A673 (cell line): ENCODE data around the gene SGSM2.

ENCODE experiments used
- EZH2 ChIP-seq: fragments of 200-600 bp; sonication (generic); IDR thresholded peaks from 2 replicates; pipeline ENCODE4 v1.6.1; 2017; ENCODE audit warnings: borderline replicate concordance, low read depth, mild to moderate bottlenecking, mixed read lengths, antibody characterized with exemption, low read length; ENCODE audit not compliant: poor library complexity, severe bottlenecking
- TF ChIP-seq, protein P1 (sequence below): fragments of 300-800, 200-600 bp; sonication (generic); conservative IDR thresholded peaks from 2 replicates; pipeline ENCODE4 v1.5.1; 2017; ENCODE audit warnings: low read depth, mild to moderate bottlenecking, antibody characterized with exemption, low read length, moderate library complexity, mixed read lengths

DNA sequence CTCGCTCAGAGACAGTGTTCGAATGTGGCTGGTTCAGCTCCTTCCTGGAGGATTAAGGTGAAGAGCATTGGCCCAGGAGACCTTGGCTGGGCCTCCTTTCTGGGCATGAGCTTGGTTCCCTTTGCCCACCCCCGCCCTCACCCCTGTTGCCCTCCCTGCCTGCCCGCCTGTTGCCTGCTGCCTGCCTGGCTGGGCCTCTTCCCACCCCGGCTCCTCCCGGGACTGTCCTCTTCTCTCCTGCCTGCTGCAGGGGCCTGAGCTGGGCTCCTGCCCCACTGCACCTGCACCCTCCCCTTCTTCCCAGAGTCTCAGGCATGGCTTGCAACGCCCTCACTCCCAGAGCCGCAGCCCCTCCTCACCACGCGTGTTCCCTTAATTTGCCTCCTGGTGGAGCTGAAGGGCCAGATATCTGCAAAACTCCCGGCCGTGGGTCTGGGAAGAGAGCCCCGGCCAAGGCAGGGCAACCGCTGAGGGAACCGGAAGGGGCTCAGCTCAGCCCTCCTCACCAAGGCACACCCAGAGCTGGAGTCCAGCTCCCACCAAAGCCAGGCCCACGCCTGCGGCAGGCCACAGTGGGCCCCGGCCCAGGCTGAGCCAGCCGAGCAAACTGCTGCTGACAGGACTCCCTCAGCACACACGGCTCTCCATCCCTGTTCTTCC lies 32.4 kb downstream of the SGSM2 start:
- TF ChIP-seq, protein P1, sequence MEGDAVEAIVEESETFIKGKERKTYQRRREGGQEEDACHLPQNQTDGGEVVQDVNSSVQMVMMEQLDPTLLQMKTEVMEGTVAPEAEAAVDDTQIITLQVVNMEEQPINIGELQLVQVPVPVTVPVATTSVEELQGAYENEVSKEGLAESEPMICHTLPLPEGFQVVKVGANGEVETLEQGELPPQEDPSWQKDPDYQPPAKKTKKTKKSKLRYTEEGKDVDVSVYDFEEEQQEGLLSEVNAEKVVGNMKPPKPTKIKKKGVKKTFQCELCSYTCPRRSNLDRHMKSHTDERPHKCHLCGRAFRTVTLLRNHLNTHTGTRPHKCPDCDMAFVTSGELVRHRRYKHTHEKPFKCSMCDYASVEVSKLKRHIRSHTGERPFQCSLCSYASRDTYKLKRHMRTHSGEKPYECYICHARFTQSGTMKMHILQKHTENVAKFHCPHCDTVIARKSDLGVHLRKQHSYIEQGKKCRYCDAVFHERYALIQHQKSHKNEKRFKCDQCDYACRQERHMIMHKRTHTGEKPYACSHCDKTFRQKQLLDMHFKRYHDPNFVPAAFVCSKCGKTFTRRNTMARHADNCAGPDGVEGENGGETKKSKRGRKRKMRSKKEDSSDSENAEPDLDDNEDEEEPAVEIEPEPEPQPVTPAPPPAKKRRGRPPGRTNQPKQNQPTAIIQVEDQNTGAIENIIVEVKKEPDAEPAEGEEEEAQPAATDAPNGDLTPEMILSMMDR: peak; percentile 29; the same call in 1 of the 2 replicates
- TF ChIP-seq EZH2: no peak
